Mucosa of descending colon (tissue), 3 donors: ENCODE data around the gene RGS6. TPM values are rescaled to one million over a fixed set of nuclear protein-coding genes. Genes with fewer than 3 reads are reported as not detected.

Experiments used
- ATAC-seq: fragments of 200-7000 bp; cut with Tn5 transposase; one replicate; pipeline ENCODE4 v1.9.1; 2020; ENCODE audit warnings: mild to moderate bottlenecking, moderate library complexity
- DNase-seq, 3 donors: peaks; one replicate each; pipeline ENCODE4 v3.0.0-alpha.2; 2020
- H3K36me3 ChIP-seq: fragments of 200-600 bp; one replicate; pipeline ENCODE4 v1.8.0; 2021; ENCODE audit warnings: low read depth, mild to moderate bottlenecking
- H3K4me1 ChIP-seq: fragments of 200-600 bp; one replicate; pipeline ENCODE4 v1.8.0; 2021; ENCODE audit warnings: low read depth, mild to moderate bottlenecking
- H3K4me3 ChIP-seq: fragments of 200-600 bp; one replicate; pipeline ENCODE4 v1.8.0; 2021; ENCODE audit warnings: mild to moderate bottlenecking
- H3K9me3 ChIP-seq: fragments of 200-600 bp; one replicate; pipeline ENCODE4 v1.8.0; 2021; ENCODE audit warnings: mild to moderate bottlenecking
- intact Hi-C, 2 donors: fragments of 100-400 bp; cut with DNase I in 1 of 2; cut with micrococcal nuclease in 1 of 2; formaldehyde crosslinking; loops; one replicate each; pipeline versions ENCODE4 v1.11.0 to v1.11.1; 2022; cut with DNase I, micrococcal nuclease
- total RNA-seq, 3 donors: library from RNA; stranded (reverse); fragmentation: NEBNext Ultra II Directional in 2 of 3; extraction: Animal tissue kit (Norgen Biotek cat#: 25700) in 2 of 3; gene quantifications; one replicate each; pipeline versions ENCODE4 v1.2.1 to v1.2.4, GENCODE V29; 2021 to 2023
- TF ChIP-seq, protein P1 (sequence below): fragments of 200-600 bp; IDR thresholded peaks from one replicate; pipeline ENCODE4 v1.8.0; 2022; ENCODE audit warnings: antibody characterized with exemption, mild to moderate bottlenecking
- donor health status: DM: no; HTN: no; CAD: no; lungs with moderate emphysema.
- donor health status: DM: no; HTN: no; CAD: no.
- donor health status: DM: no; HTN: yes; CAD: no.

Gene RGS6
- total RNA-seq, 3 donors from 2014 or later: 0.66 to 2.5 (median 0.94) TPM

DNA sequence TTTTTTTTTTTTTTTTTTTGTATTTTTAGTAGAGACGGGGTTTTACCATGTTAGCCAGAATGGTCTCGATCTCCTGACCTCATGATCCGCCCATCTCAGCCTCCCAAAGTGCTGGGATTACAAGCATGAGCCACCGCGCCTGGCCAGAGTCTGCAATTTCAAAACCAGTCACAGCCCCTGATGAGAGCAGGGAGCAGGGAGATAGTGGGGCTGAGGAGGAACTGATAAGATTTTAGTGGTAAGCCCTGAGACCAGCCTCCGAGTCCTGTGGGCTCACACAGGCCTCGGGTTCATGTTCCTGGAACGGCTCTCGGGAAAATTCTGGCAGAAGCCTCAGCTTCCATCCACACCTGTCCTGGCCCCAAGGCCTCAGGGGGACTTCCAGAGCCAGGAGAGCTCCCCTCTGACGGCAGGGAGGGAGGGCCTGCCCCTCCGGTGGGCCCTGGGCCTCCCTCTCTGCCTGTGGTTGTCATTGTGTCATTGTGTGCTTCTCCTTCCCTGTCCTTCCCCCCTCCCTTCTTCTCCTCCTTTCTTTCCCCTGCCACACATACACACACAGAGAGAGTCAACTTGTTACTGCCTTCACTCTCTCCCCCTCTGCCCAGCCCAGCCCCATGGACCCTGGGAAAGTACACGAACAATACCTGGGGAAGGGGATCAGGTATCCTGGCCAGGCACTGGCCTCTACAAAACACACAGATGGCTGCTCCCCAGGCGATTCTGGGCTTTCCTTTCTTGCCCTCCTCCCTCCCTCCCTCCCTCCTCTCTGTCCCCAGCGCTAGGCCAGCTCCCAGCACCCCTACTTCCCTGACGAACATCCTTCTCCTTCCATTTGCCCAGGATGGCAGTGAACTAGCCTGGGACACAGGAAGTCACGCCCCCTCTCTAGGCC, 667.6 kb downstream of the RGS6 start:
- no peaks in the 10 kb centered on the region for H3K4me1 ChIP-seq
- intact Hi-C loops: no loop called here
- DNase-seq (no peak), ATAC-seq (no peak)
- no peak overlapping the region for H3K4me3 ChIP-seq
- no peaks in the 10 kb centered on the region for H3K9me3 ChIP-seq
- H3K36me3 ChIP-seq: no peaks in the 10 kb centered on the region
- TF ChIP-seq, protein P1, sequence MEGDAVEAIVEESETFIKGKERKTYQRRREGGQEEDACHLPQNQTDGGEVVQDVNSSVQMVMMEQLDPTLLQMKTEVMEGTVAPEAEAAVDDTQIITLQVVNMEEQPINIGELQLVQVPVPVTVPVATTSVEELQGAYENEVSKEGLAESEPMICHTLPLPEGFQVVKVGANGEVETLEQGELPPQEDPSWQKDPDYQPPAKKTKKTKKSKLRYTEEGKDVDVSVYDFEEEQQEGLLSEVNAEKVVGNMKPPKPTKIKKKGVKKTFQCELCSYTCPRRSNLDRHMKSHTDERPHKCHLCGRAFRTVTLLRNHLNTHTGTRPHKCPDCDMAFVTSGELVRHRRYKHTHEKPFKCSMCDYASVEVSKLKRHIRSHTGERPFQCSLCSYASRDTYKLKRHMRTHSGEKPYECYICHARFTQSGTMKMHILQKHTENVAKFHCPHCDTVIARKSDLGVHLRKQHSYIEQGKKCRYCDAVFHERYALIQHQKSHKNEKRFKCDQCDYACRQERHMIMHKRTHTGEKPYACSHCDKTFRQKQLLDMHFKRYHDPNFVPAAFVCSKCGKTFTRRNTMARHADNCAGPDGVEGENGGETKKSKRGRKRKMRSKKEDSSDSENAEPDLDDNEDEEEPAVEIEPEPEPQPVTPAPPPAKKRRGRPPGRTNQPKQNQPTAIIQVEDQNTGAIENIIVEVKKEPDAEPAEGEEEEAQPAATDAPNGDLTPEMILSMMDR: no peak

DNA sequence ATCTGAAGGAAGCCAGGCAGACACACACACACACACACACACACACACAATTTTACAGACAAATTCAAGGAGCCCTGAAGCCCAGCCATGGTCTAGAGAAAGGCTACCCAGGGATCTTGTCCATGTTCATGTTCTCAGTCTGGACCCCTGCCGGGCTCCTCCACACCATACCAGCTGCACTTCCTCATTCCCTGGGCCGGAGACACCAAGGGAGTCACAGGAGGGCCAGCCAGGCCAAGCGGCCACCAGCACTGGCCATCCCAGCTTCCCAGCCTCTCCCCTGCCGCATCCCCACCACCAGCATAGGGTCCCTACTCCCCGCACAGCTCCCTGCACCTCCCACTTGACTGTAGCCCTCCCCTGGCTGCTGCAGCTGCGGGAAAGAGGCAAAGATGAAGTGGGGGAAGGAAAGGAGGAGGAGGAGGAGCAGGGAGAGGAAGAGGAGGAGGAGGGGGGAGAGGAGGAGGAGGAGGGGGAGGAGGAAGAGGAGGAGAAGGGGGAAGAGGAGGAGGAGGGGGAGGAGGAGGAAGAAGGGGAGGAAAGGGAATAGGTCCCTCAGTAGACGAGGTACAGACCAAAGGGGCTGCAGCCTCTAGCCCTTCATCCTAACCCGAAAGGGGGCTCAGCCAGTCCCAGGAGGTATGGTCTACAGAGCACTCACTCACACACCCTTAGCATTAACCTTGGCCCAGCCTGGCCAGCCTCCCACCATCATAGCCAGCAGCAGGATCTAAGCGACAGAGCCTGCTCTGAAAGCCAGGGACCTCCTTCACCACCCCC, 668.5 kb downstream of the RGS6 start:
- Histone ChIP-seq H3K36me3 (no peaks in the 10 kb centered on the region), H3K4me1 (no peaks in the 10 kb centered on the region), H3K9me3 (no peaks in the 10 kb centered on the region), H3K4me3 (no peak overlapping the region)
- ATAC-seq: no peak
- no peak for DNase-seq
- intact Hi-C loops: no loop called here
- TF ChIP-seq, protein P1: no peak

DNA sequence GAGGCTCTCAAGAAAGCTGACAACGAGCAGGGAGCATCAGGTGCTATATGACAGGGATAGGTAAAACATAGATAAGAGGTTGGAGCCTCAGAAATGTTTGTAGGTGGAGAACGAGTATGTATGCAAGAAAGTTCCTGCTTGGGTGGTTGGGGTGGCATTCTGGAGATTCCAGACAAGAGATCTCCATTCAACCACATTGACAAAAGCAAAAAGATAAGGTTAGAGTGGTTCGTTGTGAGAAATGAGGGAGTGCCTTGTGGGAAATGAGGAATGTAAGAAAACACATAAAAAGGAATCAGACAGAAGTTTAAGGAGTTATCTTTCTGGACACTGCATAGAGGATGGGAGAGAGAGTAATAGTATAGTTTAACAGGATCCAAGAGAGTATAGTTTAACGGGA, 671.4 kb downstream of the RGS6 start:
- DNase-seq: no peak
- TF ChIP-seq, protein P1: no peak
- H3K4me1 ChIP-seq: no peaks in the 10 kb centered on the region
- H3K9me3 ChIP-seq: no peaks in the 10 kb centered on the region
- H3K36me3 ChIP-seq: no peaks in the 10 kb centered on the region
- no peak for ATAC-seq
- intact Hi-C loops: no loop called here
- no peak overlapping the region for H3K4me3 ChIP-seq

DNA sequence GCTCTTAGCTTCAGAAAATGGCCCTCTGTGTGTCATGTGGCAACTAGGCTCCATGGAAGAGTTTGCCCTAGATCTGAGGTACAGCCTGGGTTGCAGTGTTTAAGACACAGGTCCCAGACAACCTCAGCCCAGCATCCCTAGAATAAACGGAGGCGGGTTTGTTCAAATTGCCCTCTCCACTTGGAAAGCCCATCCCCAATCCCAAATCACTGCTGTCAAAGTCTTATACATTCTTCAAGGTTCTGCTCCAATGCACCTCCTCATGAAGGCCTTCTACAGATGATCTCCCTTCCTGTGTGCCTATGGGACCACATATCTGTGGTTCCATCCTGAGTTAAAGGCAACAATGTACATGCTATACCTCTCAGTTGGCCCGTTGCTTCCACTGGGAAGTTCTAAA, 671.9 kb downstream of the RGS6 start:
- no peak for DNase-seq
- TF ChIP-seq, protein P1: no peak
- H3K9me3 ChIP-seq: no peaks in the 10 kb centered on the region
- H3K36me3 ChIP-seq: no peaks in the 10 kb centered on the region
- intact Hi-C loops: no loop called here
- no peak overlapping the region for H3K4me3 ChIP-seq
- no peak for ATAC-seq
- H3K4me1 ChIP-seq: no peaks in the 10 kb centered on the region

DNA sequence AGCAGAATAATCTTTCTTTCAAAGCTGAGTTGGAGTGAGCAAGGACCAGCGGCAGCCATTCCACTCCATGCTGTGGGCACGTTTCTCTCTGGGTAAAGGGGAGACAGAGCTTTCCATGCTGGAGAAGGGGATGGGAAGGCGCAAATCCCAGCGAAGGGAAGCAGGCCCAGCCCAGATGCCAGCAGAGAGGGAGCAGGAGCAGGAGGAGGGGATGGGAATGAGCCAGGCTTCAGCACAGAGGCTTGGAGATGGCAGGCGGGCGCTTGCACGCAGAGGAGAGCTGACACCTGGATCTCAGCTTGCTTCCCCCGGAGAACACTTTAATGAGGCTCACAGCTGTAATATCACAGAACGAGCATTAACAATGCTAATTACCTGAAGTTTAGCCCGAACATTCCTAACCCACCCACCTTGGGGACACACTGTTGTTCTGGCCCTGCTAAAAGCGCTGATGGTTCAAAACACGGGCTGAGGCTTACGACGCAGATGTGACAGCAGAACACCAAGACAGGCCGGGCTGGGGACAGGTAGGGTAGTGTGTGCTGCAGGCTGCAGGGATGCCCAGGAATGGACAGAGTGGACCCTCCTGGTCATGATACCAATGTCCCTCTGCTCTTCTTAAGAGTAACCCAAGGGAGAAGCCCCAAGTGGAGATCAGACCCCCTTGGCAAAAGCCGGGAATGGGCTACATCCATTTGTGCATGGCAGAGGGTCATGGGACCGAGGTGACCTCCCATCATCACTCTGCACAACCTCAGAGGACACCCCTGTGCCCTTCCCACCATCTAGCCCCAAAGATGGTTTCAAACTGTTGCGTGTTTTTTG, 673.1 kb downstream of the RGS6 start:
- no peak for DNase-seq
- Histone ChIP-seq H3K4me3 (no peak overlapping the region), H3K36me3 (no peaks in the 10 kb centered on the region), H3K4me1 (no peaks in the 10 kb centered on the region), H3K9me3 (no peaks in the 10 kb centered on the region)
- intact Hi-C loops: no loop called here
- no peak for ATAC-seq
- TF ChIP-seq, protein P1: no peak
